ENCODE measurements around the gene TMEM231. TPM values are rescaled to one million over a fixed set of nuclear protein-coding genes. Genes with fewer than 3 reads are reported as not detected.

Gene TMEM231
- total RNA-seq, 1 experiment from 2014 or later, result 3.4 TPM

GRCh38 chr16:75514296-75514695, 41.8 kb downstream of the TMEM231 start:
- no peak overlapping the region for H3K9ac ChIP-seq (ENCODE audit: extremely low read depth, insufficient read length, low read length)
- whole genome bisulfite sequencing (ENCODE audit: extremely low coverage, insufficient read length, low lambda C conversion rate), result no CpG with 5 or more reads among the region's 11 CpGs
- no peak overlapping the region for H3K4me3 Mint-ChIP-seq

More at GRCh38 chr16:75514296-75514695, 41.8 kb downstream of the TMEM231 start:
- Histone ChIP-seq H2AK5ac (ENCODE audit: insufficient read length, low read length) (no peak overlapping the region), H3T11ph (ENCODE audit: low read length) (no peak overlapping the region), H3K4me2 (ENCODE audit: insufficient read depth, insufficient read length, low read length) (no peak overlapping the region), H2BK15ac (ENCODE audit: low read depth, low read length) (no peak overlapping the region), H2BK5ac (ENCODE audit: insufficient read length, low read length) (no peak overlapping the region), H4K5ac (ENCODE audit: insufficient read length, low read depth, low read length) (no peak overlapping the region), H3K23me2 (ENCODE audit: insufficient read length, low read depth, low read length, poor library complexity, severe bottlenecking) (no peaks in the 10 kb centered on the region), H4K8ac (replicated peaks; ENCODE audit: insufficient read length, low read depth, low read length) (no peak overlapping the region), H2AFZ (ENCODE audit: low read length) (no peak overlapping the region), H2BK12ac (ENCODE audit: insufficient read length, low read depth, low read length) (no peak overlapping the region), H2BK120ac (ENCODE audit: low read depth, low read length, poor library complexity, severe bottlenecking) (no peak overlapping the region), H3K56ac (ENCODE audit: insufficient read length, low read depth, low read length) (no peak overlapping the region), H3K23ac (ENCODE audit: insufficient read length, low read depth, low read length) (no peak overlapping the region), H3K27me3 (ENCODE audit: insufficient read depth, low read length) (no peaks in the 10 kb centered on the region), H4K91ac (ENCODE audit: insufficient read length, low read depth, low read length) (no peak overlapping the region), H4K20me1 (ENCODE audit: control insufficient read depth, insufficient read depth, insufficient read length) (no peaks in the 10 kb centered on the region), H3K14ac (ENCODE audit: insufficient read depth, low read length) (no peak overlapping the region), H3K9me3 (ENCODE audit: control insufficient read depth, low read depth, low read length) (no peaks in the 10 kb centered on the region), H3K18ac (ENCODE audit: insufficient read length, low read depth, low read length) (no peak overlapping the region), H2BK20ac (ENCODE audit: low read depth, low read length, poor library complexity, severe bottlenecking) (no peak overlapping the region), H3K4me1 (ENCODE audit: insufficient read depth, low read length) (no peaks in the 10 kb centered on the region; the same call in 1 of the 2 replicates), H3K4ac (ENCODE audit: low read depth, low read length) (no peak overlapping the region), H3K27ac (ENCODE audit: insufficient read length, low read depth, low read length) (no peak overlapping the region), H3K79me2 (ENCODE audit: insufficient read depth, low read length) (no peaks in the 10 kb centered on the region), H3K79me1 (ENCODE audit: insufficient read depth, low read depth, low read length, poor library complexity, severe bottlenecking) (no peaks in the 10 kb centered on the region)
- Mint-ChIP-seq H3K27me3 (ENCODE audit: low read depth) (no peaks in the 10 kb centered on the region), H3K27ac (no peak overlapping the region), H3K36me3 (ENCODE audit: insufficient read depth in 1 of 3, low read depth in 3 of 3) (peaks cover 2 to 4% (median 3%) of the 10 kb centered on the region in 3 experiments; a peak in 5 of 7 replicates), H3K4me1 (peaks cover 12 to 16% of the 10 kb centered on the region in 2 experiments), H3K9me3 (no peaks in the 10 kb centered on the region; a peak in 1 of 5 replicates)
- no peak for TF ChIP-seq CTCF (conservative IDR thresholded peaks at IDR 0.05)
- no peak for DNase-seq
